ENCODE results near the gene ZBTB7C. TPM values are rescaled to one million over a fixed set of nuclear protein-coding genes. Genes with fewer than 3 reads are reported as not detected.

Gene ZBTB7C
- total RNA-seq, 4 donors from 2014 or later: 26.0 to 50.6 (median 46.2) TPM

GRCh38 chr18:48043166-48043565 is 366.0 kb downstream of the ZBTB7C start:
- no peak for DNase-seq (ENCODE audit: low spot score in 2 of 2)
- 73% methylated on average over 3 of the region's 3 CpGs for WGBS
- no peak for TF ChIP-seq POLR2A (IDR thresholded peaks at IDR 0.05)
- TF ChIP-seq EP300 (IDR thresholded peaks at IDR 0.05): no peak
- TF ChIP-seq POLR2AphosphoS5 (IDR thresholded peaks at IDR 0.05): no peak
- TF ChIP-seq CTCF (IDR thresholded peaks at IDR 0.05): no peak
- Histone ChIP-seq H3K27ac (no peak overlapping the region), H3K4me3 (no peak overlapping the region), H3K36me3 (peaks cover 6% of the 10 kb centered on the region), H3K9me3 (no peaks in the 10 kb centered on the region), H3K4me1 (peaks cover under 1% of the 10 kb centered on the region), H3K27me3 (no peaks in the 10 kb centered on the region)

GRCh38 chr18:48042431-48042830 is 366.8 kb downstream of the ZBTB7C start:
- H3K36me3 ChIP-seq: peaks cover 6% of the 10 kb centered on the region
- H3K4me3 ChIP-seq: no peak overlapping the region
- WGBS: 78% methylated on average over 4 of the region's 4 CpGs
- H3K4me1 ChIP-seq: peaks cover 8% of the 10 kb centered on the region
- H3K27me3 ChIP-seq: no peaks in the 10 kb centered on the region
- H3K9me3 ChIP-seq: no peaks in the 10 kb centered on the region
- no peak for TF ChIP-seq CTCF (IDR thresholded peaks at IDR 0.05)
- no peak for TF ChIP-seq POLR2A (IDR thresholded peaks at IDR 0.05)
- no peak for TF ChIP-seq POLR2AphosphoS5 (IDR thresholded peaks at IDR 0.05)
- TF ChIP-seq EP300 (IDR thresholded peaks at IDR 0.05): no peak
- no peak overlapping the region for H3K27ac ChIP-seq
- DNase-seq (ENCODE audit: low spot score in 2 of 2): no peak

- Histone ChIP-seq H3K36me3 (peaks cover 6% of the 10 kb centered on the region), H3K4me1 (peaks cover 20% of the 10 kb centered on the region), H3K4me3 (no peak overlapping the region), H3K9me3 (no peaks in the 10 kb centered on the region), H3K27ac (no peak overlapping the region), H3K27me3 (no peaks in the 10 kb centered on the region)
- 93% methylated on average over 22 of the region's 23 CpGs for WGBS
- DNase-seq (ENCODE audit: low spot score in 2 of 2): no peak
- no peak for TF ChIP-seq EP300 (IDR thresholded peaks at IDR 0.05)
- TF ChIP-seq POLR2A (IDR thresholded peaks at IDR 0.05): no peak
- no peak for TF ChIP-seq POLR2AphosphoS5 (IDR thresholded peaks at IDR 0.05)
- TF ChIP-seq CTCF (IDR thresholded peaks at IDR 0.05): no peak
Observed at GRCh38 chr18:48040457-48041110, 368.6 kb downstream of the ZBTB7C start.

GRCh38 chr18:48039769-48040215 is 369.4 kb downstream of the ZBTB7C start:
- TF ChIP-seq POLR2AphosphoS5 (IDR thresholded peaks at IDR 0.05): no peak
- no peak for TF ChIP-seq POLR2A (IDR thresholded peaks at IDR 0.05)
- TF ChIP-seq EP300 (IDR thresholded peaks at IDR 0.05): no peak
- Histone ChIP-seq H3K4me1 (peaks cover 24% of the 10 kb centered on the region), H3K9me3 (no peaks in the 10 kb centered on the region), H3K27ac (no peak overlapping the region), H3K27me3 (no peaks in the 10 kb centered on the region), H3K36me3 (peaks cover 6% of the 10 kb centered on the region), H3K4me3 (no peak overlapping the region)
- 93% methylated on average over 12 of the region's 17 CpGs for WGBS
- peak in 1 of 2 donors; percentile 60 for DNase-seq (ENCODE audit: low spot score in 2 of 2)

GRCh38 chr18:48038636-48039035 is 370.5 kb downstream of the ZBTB7C start:
- H3K4me3 ChIP-seq: no peak overlapping the region
- 91% methylated on average over 5 of the region's 6 CpGs for WGBS
- no peak overlapping the region for H3K27ac ChIP-seq
- peak in 1 of 2 donors; percentile 65 for DNase-seq (ENCODE audit: low spot score in 2 of 2)
- TF ChIP-seq POLR2AphosphoS5 (IDR thresholded peaks at IDR 0.05): no peak
- TF ChIP-seq POLR2A (IDR thresholded peaks at IDR 0.05): no peak
- TF ChIP-seq EP300 (IDR thresholded peaks at IDR 0.05): no peak
- TF ChIP-seq CTCF (IDR thresholded peaks at IDR 0.05): no peak
- no peaks in the 10 kb centered on the region for H3K9me3 ChIP-seq
- H3K4me1 ChIP-seq: peaks cover 29% of the 10 kb centered on the region
- H3K27me3 ChIP-seq: no peaks in the 10 kb centered on the region
- peaks cover 6% of the 10 kb centered on the region for H3K36me3 ChIP-seq
